ENCODE measurements around the gene AOPEP. TPM values are rescaled to one million over a fixed set of nuclear protein-coding genes. Genes with fewer than 3 reads are reported as not detected.

Gene AOPEP
- polyA plus RNA-seq, 6 donors from 2014 or later: 5.2 to 11.8 (median 8.2) TPM

DNA sequence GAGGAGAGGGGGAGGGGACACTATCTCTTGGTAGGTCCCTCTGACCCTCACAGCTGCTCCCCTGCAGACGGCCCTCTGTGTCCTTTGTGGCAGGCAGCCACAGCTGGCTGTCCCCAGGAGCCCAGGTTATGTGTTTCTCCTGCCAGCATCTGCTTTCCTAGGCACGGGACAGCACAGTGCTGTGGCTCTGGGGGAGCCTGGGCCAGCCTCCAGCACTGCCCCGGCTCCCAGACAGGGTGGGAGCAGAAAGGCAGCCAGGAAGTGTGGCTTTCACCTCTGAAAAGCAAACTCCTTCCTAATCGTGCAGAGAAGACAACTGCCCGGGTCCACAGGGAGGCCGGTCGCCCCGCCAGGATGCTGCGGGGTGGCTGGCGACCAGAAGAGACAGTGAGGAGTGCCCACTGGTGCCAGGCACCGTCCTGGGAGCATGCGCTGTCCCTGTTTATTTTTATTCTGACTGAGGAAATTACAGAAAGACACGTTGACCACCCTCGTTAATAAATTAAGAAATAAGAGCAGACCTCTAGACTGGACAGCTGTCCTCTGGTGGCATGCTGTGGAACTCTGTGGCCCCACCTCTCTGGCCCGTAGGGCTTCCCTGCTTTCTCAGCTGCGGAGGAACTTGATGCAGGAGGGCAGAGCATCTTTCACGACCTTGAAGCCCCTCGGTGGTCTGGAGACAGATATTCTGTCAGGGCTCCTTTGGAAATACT lies 350.7 kb downstream of the AOPEP start:
- ATAC-seq (ENCODE audit: low read depth in 2 of 2): no peak
- no peaks in the 10 kb centered on the region for H3K27me3 Mint-ChIP-seq
- H3K27ac Mint-ChIP-seq: no peak overlapping the region
- H3K4me1 Mint-ChIP-seq: peaks cover 0 to 4% (median 0%) of the 10 kb centered on the region in 3 donors
- H3K36me3 Mint-ChIP-seq: peaks cover 8 to 9% of the 10 kb centered on the region in 2 donors
- no peak for DNase-seq
- H3K4me3 Mint-ChIP-seq: no peak overlapping the region
- no peaks in the 10 kb centered on the region for H3K9me3 Mint-ChIP-seq

DNA sequence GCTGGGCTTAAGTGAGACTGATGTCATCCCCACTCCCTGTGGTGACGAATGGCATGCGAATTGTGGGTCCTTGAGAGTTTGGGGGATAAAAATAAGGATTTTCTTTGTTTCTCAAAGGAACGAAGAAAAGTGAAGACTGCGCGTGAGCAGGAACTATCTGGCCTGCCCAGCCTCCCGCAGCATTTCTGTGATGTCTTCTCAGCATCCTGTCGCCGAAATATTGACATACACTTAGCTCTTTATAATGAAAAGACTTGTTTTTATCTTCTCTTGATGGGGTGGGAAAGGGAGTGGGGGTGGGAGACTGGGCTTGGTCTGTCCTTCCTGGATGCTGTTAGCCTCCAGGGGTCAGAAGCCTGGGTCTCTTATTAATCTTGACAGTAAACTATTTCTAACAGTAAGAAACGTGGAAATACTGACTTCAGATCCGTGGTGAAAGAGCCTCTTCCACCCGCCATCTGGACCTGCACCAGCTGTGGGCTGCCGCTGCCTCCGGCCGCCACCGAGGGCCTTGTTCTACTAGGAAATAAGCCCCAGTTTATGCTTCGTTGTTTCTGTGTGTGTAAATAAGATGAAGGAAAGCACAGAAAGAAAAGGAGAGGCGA lies 351.4 kb downstream of the AOPEP start:
- Mint-ChIP-seq H3K4me3 (no peak overlapping the region), H3K27ac (no peak overlapping the region)

DNA sequence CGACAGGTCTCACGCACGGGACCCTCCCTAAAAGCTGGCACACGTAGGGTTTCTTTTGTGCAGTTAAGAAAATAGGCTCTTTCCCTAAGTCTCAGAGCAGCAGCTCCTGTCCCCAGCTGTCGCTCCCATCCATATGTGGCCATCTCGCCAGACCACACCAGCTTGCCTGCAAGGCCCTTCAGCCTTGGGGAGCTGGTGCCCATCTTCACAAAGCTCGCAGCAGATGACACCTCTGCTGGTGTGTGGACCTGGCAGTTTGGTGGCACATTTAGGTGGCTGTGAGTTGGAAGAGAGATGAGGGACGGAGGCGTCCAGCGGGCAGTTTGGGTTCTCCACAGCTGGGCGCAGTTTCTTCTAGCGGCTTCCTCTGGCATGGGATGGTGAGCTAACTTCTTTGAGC lies 352.0 kb downstream of the AOPEP start:
- H3K4me3 Mint-ChIP-seq: no peak overlapping the region
- H3K27ac Mint-ChIP-seq: peak overlapping the region in 1 of 6 donors; percentile 33
- H3K4me1 Mint-ChIP-seq: peaks cover 0 to 8% (median 0%) of the 10 kb centered on the region in 3 donors
- no peaks in the 10 kb centered on the region for H3K9me3 Mint-ChIP-seq
- no peaks in the 10 kb centered on the region for H3K27me3 Mint-ChIP-seq
- no peak for DNase-seq
- no peak for ATAC-seq (ENCODE audit: low read depth in 2 of 2)
- peaks cover 12 to 20% of the 10 kb centered on the region in 2 donors for H3K36me3 Mint-ChIP-seq

More for the DNA sequence above, 351.4 kb downstream of the AOPEP start:
- ATAC-seq (ENCODE audit: low read depth in 2 of 2) (no peak), DNase-seq (no peak)
- Mint-ChIP-seq H3K4me1 (peaks cover 0 to 4% (median 0%) of the 10 kb centered on the region in 3 donors), H3K27me3 (no peaks in the 10 kb centered on the region), H3K36me3 (peaks cover 14 to 15% of the 10 kb centered on the region in 2 donors), H3K9me3 (no peaks in the 10 kb centered on the region)

DNA sequence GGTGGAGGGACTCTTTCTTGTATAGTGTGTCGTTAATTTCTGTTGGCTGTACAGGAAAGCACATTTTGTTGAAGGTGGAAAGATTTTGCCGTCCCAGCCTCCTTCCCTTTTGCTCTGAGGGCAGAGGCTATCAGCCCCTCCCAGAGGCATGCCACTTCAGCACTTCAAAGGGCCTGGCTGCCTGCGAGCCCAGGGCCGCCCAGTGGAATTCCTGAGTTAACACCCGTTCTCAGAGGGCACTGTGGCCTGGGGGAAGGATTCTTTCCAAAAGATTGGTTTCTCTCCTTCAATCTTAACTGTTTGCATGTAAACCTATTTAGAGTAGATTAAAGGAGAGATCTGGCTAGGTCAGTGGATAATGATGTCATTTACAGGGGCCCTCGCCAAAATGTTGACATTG lies 352.4 kb downstream of the AOPEP start:
- DNase-seq: no peak
- Mint-ChIP-seq H3K27ac (no peak overlapping the region), H3K36me3 (peaks cover 12 to 20% of the 10 kb centered on the region in 2 donors), H3K4me3 (no peak overlapping the region), H3K4me1 (peaks cover 0 to 8% (median 0%) of the 10 kb centered on the region in 3 donors), H3K9me3 (no peaks in the 10 kb centered on the region), H3K27me3 (no peaks in the 10 kb centered on the region)
- no peak for ATAC-seq (ENCODE audit: low read depth in 2 of 2)

DNA sequence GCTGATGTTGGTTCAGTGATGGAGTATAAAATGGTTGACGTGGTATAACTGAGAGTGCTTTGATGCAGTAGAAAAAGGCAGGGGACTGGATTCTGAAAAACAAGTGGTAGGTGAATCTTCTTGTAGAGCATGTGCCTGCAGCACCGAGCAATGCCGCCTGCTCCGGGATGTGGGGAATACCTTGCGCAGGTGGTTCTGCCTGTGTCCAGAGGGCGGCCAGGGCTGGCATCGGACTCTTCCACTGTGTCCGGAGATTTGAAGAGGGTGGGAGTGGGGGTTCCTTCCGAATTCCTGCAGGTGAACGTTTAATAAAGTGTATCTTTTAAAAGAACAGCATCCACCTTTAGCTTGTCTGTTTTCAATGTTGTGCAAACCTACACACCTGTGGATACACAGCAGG lies 353.0 kb downstream of the AOPEP start:
- Mint-ChIP-seq H3K9me3 (no peaks in the 10 kb centered on the region), H3K4me3 (no peak overlapping the region), H3K36me3 (peaks cover 12 to 20% of the 10 kb centered on the region in 2 donors), H3K27me3 (no peaks in the 10 kb centered on the region), H3K4me1 (peaks cover 0 to 8% (median 0%) of the 10 kb centered on the region in 3 donors), H3K27ac (no peak overlapping the region)
- DNase-seq (no peak), ATAC-seq (ENCODE audit: low read depth in 2 of 2) (no peak)

DNA sequence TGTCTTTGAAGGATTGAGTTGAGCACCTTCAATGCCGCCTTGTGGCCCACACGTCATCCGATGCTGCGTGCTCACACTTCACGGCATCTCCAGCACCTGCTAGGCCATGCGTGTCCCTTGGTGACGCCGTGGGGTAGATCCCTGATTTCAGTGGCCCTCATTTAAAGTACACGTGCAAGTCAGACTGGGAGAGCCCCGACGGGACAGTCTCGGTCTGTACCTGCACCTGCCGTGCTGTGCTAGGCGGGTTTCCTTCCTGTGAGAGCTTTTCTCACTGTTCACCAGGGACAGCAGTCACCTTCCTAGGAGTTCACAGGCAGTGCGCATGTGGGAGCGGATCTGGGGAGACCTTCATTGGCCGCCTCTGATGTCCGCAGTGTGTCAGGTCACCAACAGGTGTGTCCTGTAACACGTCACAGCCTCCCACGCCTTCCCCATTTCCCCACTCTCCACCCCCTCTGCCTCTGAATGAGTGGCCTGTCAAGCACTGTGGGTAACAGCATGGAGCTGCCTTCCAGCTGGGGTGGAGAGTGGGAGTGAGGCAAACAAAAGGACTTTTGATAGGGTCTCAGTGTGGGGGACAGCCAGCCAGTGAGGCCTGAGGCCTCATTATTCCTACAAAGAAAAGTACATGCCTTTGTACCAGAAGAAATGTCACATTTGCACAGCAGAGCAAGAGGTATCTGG lies 354.6 kb downstream of the AOPEP start:
- peaks cover 0 to 4% (median 0%) of the 10 kb centered on the region in 3 donors for H3K4me1 Mint-ChIP-seq
- H3K27ac Mint-ChIP-seq: peak overlapping the region in 1 of 6 donors; percentile 72
- ATAC-seq (ENCODE audit: low read depth in 2 of 2): no peak
- peaks cover 12 to 20% of the 10 kb centered on the region in 2 donors for H3K36me3 Mint-ChIP-seq
- no peak for DNase-seq
- H3K9me3 Mint-ChIP-seq: no peaks in the 10 kb centered on the region
- H3K27me3 Mint-ChIP-seq: no peaks in the 10 kb centered on the region
- H3K4me3 Mint-ChIP-seq: no peak overlapping the region

DNA sequence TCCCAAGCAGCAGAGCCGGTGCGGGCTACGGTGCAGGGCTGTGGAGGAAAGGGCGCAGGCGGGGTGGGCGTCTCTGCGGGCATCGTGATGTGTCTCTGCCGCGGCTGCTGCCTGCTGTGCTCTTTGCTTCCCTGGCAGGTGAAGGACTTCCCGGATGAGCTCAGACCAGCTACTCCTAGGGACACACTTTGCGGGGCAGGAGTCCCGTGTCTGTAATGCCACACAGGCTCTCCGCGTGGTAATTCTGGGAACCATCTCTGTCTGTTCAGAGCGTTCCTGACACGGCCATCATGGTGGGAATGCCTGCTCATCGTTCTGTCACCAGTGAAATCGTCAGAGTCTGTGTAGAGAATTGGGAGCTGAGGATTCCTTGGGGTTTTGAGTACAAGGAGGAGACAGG lies 355.5 kb downstream of the AOPEP start:
- DNase-seq: no peak
- ATAC-seq (ENCODE audit: low read depth in 2 of 2): no peak
- Mint-ChIP-seq H3K27ac (no peak overlapping the region), H3K36me3 (peaks cover 16 to 20% of the 10 kb centered on the region in 2 donors), H3K9me3 (no peaks in the 10 kb centered on the region), H3K27me3 (no peaks in the 10 kb centered on the region), H3K4me3 (no peak overlapping the region), H3K4me1 (peaks cover 0 to 4% (median 0%) of the 10 kb centered on the region in 3 donors)

DNA sequence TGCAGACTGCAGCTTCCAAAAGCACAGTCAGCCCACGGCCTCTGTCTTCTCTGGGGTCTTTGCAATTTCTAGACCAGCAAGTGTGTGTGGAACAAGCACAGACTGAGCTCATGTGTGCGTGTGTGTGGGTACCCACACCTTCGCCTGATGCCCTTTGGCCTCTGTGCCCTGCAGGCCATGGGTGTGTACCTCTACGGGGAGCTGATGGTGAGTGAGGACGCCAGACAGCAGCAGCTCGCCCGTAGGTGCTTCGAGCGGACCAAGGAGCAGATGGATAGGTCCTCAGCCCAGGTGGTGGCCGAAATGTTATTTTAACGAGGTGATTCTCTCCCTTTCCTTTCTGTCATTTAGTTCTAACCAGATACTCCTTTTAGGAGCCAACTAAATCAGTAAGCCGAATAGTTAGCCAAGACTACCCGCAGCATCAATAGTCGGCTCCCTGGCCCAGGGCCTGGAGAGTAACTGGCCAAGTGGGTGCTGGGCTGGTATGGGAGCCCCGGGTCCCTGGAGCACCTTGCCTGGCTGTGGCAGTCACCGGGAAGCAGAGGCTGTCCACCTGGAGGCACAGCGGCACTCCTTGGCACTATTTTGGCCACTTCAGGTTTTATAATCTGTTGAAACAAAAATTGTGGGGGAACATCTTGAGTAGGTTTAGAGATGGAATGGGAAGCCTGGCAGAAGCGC lies 356.0 kb downstream of the AOPEP start:
- ATAC-seq (ENCODE audit: low read depth in 2 of 2): no peak
- DNase-seq: no peak
- H3K27ac Mint-ChIP-seq: no peak overlapping the region
- H3K36me3 Mint-ChIP-seq: peaks cover 16 to 20% of the 10 kb centered on the region in 2 donors
- no peak overlapping the region for H3K4me3 Mint-ChIP-seq
- H3K27me3 Mint-ChIP-seq: no peaks in the 10 kb centered on the region
- H3K9me3 Mint-ChIP-seq: no peaks in the 10 kb centered on the region
- peaks cover 0 to 4% (median 0%) of the 10 kb centered on the region in 3 donors for H3K4me1 Mint-ChIP-seq

DNA sequence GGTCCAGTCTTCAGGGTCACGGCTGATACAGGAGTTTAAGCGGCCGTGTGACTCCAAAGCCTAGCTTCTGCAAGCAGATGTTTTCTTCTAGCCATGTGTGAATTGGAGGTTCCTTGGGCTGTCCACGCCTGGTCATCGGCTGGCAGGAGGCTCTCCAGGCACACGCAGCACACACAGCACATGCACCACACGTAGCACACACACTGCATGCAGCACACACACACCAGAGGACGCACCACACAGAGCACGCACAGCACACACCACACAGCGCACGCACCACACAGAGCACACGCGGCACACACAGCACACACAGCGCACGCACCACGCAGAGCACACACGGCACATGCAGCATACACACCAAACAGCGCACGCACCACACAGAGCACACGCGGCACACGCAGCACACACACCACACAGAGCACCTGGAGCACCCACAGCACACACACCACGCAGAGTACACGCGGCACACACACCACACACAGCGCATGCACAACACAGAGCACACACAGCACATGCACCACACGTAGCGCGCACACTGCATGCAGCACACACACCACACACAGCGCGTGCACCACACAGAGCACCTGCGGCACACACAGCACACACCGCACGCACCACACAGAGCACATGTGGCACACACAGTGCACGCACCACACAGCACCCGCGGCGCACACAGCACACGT lies 356.7 kb downstream of the AOPEP start:
- H3K27ac Mint-ChIP-seq: no peak overlapping the region

DNA sequence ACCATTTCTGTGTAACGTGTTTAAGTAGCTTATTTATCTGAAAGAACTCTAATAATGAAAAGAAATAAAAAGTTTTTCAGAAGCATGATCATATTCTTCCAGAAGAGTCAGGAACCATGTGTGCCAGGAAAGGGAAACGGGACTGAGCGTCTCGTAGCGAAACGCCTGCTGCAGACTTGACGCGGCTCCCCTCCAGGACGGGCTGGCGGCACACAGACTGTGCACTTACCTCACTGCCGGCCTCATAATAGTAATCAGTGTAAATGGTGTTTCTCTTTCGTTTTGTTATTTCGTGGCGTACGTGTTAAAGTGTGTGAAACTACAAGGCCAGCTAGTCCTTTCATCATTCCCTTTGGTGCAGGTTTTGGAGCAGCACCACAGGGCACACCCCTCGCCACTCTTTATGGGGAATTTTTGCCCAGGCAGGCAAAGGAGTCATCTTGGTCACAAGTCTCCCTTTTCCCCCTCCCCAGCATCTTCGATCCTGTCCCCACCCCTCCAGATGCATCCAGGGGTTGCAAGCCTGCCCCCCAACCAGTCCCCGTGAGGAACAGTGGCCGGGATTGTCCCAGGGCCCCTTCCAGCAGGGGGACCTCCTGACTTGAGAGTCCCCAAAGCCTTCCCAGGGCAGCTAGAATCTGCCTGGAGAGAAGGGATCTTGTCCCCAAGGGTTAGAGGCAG lies 357.9 kb downstream of the AOPEP start:
- DNase-seq (no peak), ATAC-seq (ENCODE audit: low read depth in 2 of 2) (no peak)
- H3K9me3 Mint-ChIP-seq: peaks cover 0 to 2% (median 0%) of the 10 kb centered on the region in 7 donors
- H3K4me3 Mint-ChIP-seq: no peak overlapping the region
- peaks cover 20 to 31% of the 10 kb centered on the region in 2 donors for H3K36me3 Mint-ChIP-seq
- H3K4me1 Mint-ChIP-seq: peaks cover 0 to 4% (median 0%) of the 10 kb centered on the region in 3 donors
- no peak overlapping the region for H3K27ac Mint-ChIP-seq
- no peaks in the 10 kb centered on the region for H3K27me3 Mint-ChIP-seq

More for the DNA sequence above, 356.7 kb downstream of the AOPEP start:
- ATAC-seq (ENCODE audit: low read depth in 2 of 2): no peak
- no peak for DNase-seq
- H3K36me3 Mint-ChIP-seq: peaks cover 20 to 26% of the 10 kb centered on the region in 2 donors
- peaks cover 0 to 4% (median 0%) of the 10 kb centered on the region in 3 donors for H3K4me1 Mint-ChIP-seq
- H3K27me3 Mint-ChIP-seq: no peaks in the 10 kb centered on the region
- H3K4me3 Mint-ChIP-seq: no peak overlapping the region
- no peaks in the 10 kb centered on the region for H3K9me3 Mint-ChIP-seq

DNA sequence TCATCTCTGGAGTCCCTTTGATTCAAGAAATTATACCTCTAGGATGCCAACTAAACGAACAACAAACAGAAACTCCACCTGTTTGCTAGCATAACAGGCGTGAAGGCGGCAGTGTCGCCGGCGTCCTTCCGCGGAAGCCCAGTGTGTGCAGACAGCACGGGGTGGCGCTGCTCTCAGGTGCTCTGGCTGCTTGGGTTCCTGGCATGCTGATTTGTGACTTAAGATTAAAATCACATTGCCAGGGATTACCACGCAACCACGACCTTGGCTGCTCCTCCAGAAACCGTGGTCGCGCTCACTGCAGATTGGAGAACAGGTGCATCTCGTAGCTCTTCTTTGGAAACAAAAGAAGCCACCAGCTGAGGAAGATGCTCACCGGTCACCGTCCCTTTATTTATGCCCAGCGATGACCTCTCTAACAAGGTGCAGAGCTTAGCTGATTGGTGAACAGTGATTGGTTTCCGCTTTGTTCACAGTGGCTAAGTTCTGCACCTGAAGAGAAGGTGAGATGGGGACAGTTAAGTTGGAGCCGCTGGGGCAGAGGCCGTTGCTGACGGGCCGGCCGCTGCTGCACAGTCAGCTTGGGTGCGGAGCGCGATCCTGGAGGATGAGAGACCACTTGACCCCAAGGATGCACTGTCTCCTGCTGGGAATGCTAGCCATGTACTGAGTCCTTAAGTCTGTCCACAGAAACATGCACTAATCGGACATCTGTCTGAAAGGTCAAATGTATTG lies 358.7 kb downstream of the AOPEP start:
- peaks cover 0 to 4% (median 0%) of the 10 kb centered on the region in 3 donors for H3K4me1 Mint-ChIP-seq
- no peak overlapping the region for H3K27ac Mint-ChIP-seq
- no peak for ATAC-seq (ENCODE audit: low read depth in 2 of 2)
- H3K27me3 Mint-ChIP-seq: no peaks in the 10 kb centered on the region
- no peak overlapping the region for H3K4me3 Mint-ChIP-seq
- peaks cover 20 to 31% of the 10 kb centered on the region in 2 donors for H3K36me3 Mint-ChIP-seq
- peaks cover 0 to 2% (median 0%) of the 10 kb centered on the region in 7 donors for H3K9me3 Mint-ChIP-seq
- no peak for DNase-seq
